ENCODE results near the gene HIC1. TPM values are rescaled to one million over a fixed set of nuclear protein-coding genes. Genes with fewer than 3 reads are reported as not detected.

Gene HIC1
- polyA plus RNA-seq, 3 donors = 0.13 to 14.2 (median 0.30) TPM

- Mint-ChIP-seq H3K27me3 (ENCODE audit: low read depth in 3 of 3) (peaks cover 24 to 62% (median 41%) of the 10 kb centered on the region in 3 donors), H3K9me3 (peaks cover 0 to 7% (median 0%) of the 10 kb centered on the region in 7 donors), H3K36me3 (no peaks in the 10 kb centered on the region), H3K27ac (peak overlapping the region in 1 of 7 donors; percentile 61), H3K4me1 (peaks cover 11% of the 10 kb centered on the region), H3K4me3 (no peak overlapping the region)
- H4K20me1 ChIP-seq (ENCODE audit: insufficient read depth, low read length) = no peaks in the 10 kb centered on the region
- H3K79me2 ChIP-seq (ENCODE audit: insufficient read depth, low read length) = no peaks in the 10 kb centered on the region
- TF ChIP-seq CTCF (IDR thresholded peaks at IDR 0.05) = no peak
- peaks cover 3 to 36% of the 10 kb centered on the region in 2 donors for H3K27me3 ChIP-seq (ENCODE audit: control insufficient read depth in 2 of 2, insufficient read depth in 2 of 2, low read length in 2 of 2)
- intact Hi-C loops (cut with micrococcal nuclease) = no loop called here
- H3K4me2 ChIP-seq (replicated peaks; ENCODE audit: extremely low read depth, low read length, poor library complexity, severe bottlenecking) = no peak overlapping the region
- DNase-seq = no peak
- no peak overlapping the region for H2AFZ ChIP-seq (ENCODE audit: insufficient read depth, low read depth, low read length, poor library complexity, severe bottlenecking)
- 97% methylated on average over 21 of the region's 24 CpGs for WGBS (ENCODE audit: insufficient coverage)
- peaks cover 10 to 12% of the 10 kb centered on the region in 2 donors for H3K4me1 ChIP-seq (ENCODE audit: control insufficient read depth in 1 of 2, insufficient read depth in 2 of 2, low read length in 2 of 2)
- H3K9ac ChIP-seq (ENCODE audit: insufficient read depth, low read length, poor library complexity, severe bottlenecking) = no peak overlapping the region
- no peak overlapping the region for H3K27ac ChIP-seq (ENCODE audit: low read depth in 1 of 2, low read length in 2 of 2)
- no peaks in the 10 kb centered on the region for H3K36me3 ChIP-seq (replicated peaks in 1 of 2; ENCODE audit: control insufficient read depth in 1 of 2, insufficient read depth in 2 of 2, low read length in 2 of 2)
- H3K4me3 ChIP-seq (replicated peaks in 1 of 3; ENCODE audit: low read depth in 2 of 3, low read length in 3 of 3) = no peak overlapping the region
- peaks cover 0 to 3% of the 10 kb centered on the region in 2 donors for H3K9me3 ChIP-seq (replicated peaks in 1 of 2; ENCODE audit: control insufficient read depth in 1 of 2, insufficient read depth in 1 of 2, low read length in 2 of 2)
Measured at GRCh38 chr17:2018716-2019510, 36.0 kb upstream of the HIC1 start.

GRCh38 chr17:2019723-2020122, 35.2 kb upstream of the HIC1 start:
- intact Hi-C loops (cut with micrococcal nuclease) = loop anchor here in 1 of 2 donors (10.0 kb wide), 1 partner anchor 135 kb away; no protein-coding TSS in a partner anchor
- H3K4me2 ChIP-seq (replicated peaks; ENCODE audit: extremely low read depth, low read length, poor library complexity, severe bottlenecking) = no peak overlapping the region
- H3K79me2 ChIP-seq (ENCODE audit: insufficient read depth, low read length) = no peaks in the 10 kb centered on the region
- no peaks in the 10 kb centered on the region for H4K20me1 ChIP-seq (ENCODE audit: insufficient read depth, low read length)
- H3K4me3 Mint-ChIP-seq = no peak overlapping the region
- H3K4me1 ChIP-seq (ENCODE audit: control insufficient read depth in 1 of 2, insufficient read depth in 2 of 2, low read length in 2 of 2) = peaks cover 14 to 20% of the 10 kb centered on the region in 2 donors
- peaks cover 16% of the 10 kb centered on the region for H3K4me1 Mint-ChIP-seq
- peaks cover 28 to 67% (median 44%) of the 10 kb centered on the region in 3 donors for H3K27me3 Mint-ChIP-seq (ENCODE audit: low read depth in 3 of 3)
- H2AFZ ChIP-seq (ENCODE audit: insufficient read depth, low read depth, low read length, poor library complexity, severe bottlenecking) = no peak overlapping the region
- DNase-seq = no peak
- H3K27ac ChIP-seq (ENCODE audit: low read depth in 1 of 2, low read length in 2 of 2) = no peak overlapping the region
- H3K27me3 ChIP-seq (ENCODE audit: control insufficient read depth in 2 of 2, insufficient read depth in 2 of 2, low read length in 2 of 2) = peaks cover 6 to 44% of the 10 kb centered on the region in 2 donors
- H3K36me3 Mint-ChIP-seq = no peaks in the 10 kb centered on the region
- peaks cover 0 to 7% (median 2%) of the 10 kb centered on the region in 7 donors for H3K9me3 Mint-ChIP-seq
- no peak overlapping the region for H3K4me3 ChIP-seq (replicated peaks in 1 of 3; ENCODE audit: low read depth in 2 of 3, low read length in 3 of 3)
- TF ChIP-seq CTCF (IDR thresholded peaks at IDR 0.05) = no peak
- H3K9ac ChIP-seq (ENCODE audit: insufficient read depth, low read length, poor library complexity, severe bottlenecking) = no peak overlapping the region
- no peaks in the 10 kb centered on the region for H3K36me3 ChIP-seq (replicated peaks in 1 of 2; ENCODE audit: control insufficient read depth in 1 of 2, insufficient read depth in 2 of 2, low read length in 2 of 2)
- no peak overlapping the region for H3K27ac Mint-ChIP-seq
- no peaks in the 10 kb centered on the region for H3K9me3 ChIP-seq (replicated peaks in 1 of 2; ENCODE audit: control insufficient read depth in 1 of 2, insufficient read depth in 1 of 2, low read length in 2 of 2)
- WGBS (ENCODE audit: insufficient coverage) = 86% methylated on average over 2 of the region's 8 CpGs
